Head of caudate nucleus (tissue), 42 donors: ENCODE measurements around the gene SV2C.
A peak's percentile ranks its signal among the peaks of the same experiment; 100 is the strongest.
"Not testable (repeated sequence)": the region's sequence is repeated elsewhere in the genome, so short reads cannot be mapped to it uniquely, and the experiment has no call there.

Source experiments
- DNase-seq, 42 donors: peaks; one replicate each; pipeline versions ENCODE4 v3.0.0 to v3.0.0-alpha.2; 2020 to 2021; ENCODE audit warnings: mixed read lengths in 7 of 42
- intact Hi-C: fragments of 100-400 bp; cut with DNase I; formaldehyde crosslinking; loops from one replicate; pipeline ENCODE4 v1.15.0; 2022

SV2C gene

GRCh38 chr5:76229900-76230299, 146.7 kb downstream of the SV2C start:
- intact Hi-C loops: no loop called here
- no peak for DNase-seq

GRCh38 chr5:76230711-76231285, 147.6 kb downstream of the SV2C start:
- intact Hi-C loops: no loop called here
- no peak for DNase-seq

- DNase-seq: no peak
- intact Hi-C loops: no loop called here
Measured at GRCh38 chr5:76234665-76235064, 151.5 kb downstream of the SV2C start.

- no peak for DNase-seq
- intact Hi-C loops: no loop called here
Measured at GRCh38 chr5:76236684-76237083, 153.5 kb downstream of the SV2C start.

DNA sequence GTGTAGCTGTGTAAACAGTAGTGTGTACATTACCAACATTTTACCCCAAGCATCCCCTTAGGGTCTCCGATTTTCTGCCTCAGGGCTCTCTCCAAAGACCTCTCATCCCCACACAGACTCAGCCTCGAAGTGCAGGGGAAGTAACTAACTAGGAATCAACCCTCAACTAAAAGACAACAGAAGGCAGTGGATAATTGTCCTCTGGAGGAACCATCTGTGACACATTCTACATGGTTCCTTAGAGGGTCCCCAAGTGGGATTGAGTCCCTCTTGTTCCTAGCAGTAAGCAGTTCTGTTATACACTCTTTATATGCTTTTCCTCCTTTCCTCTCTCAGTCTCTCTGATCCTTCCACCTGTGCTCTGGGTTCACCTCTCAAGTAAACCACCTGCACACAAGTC, 157.2 kb downstream of the SV2C start:
- intact Hi-C loops: no loop called here
- no peak for DNase-seq

GRCh38 chr5:76242155-76242554, 159.0 kb downstream of the SV2C start:
- DNase-seq, intact Hi-C loops: not testable (repeated sequence)

- no peak for DNase-seq
- intact Hi-C loops: no loop called here
Measured at GRCh38 chr5:76245590-76245989, 162.4 kb downstream of the SV2C start.

- peak in 24 of 42 donors; percentile 11 to 67 (median 34) for DNase-seq
- intact Hi-C loops: no loop called here
Measured at GRCh38 chr5:76249621-76250020, 166.4 kb downstream of the SV2C start.

GRCh38 chr5:76250463-76250862, 167.3 kb downstream of the SV2C start:
- no peak for DNase-seq
- intact Hi-C loops: no loop called here

DNA sequence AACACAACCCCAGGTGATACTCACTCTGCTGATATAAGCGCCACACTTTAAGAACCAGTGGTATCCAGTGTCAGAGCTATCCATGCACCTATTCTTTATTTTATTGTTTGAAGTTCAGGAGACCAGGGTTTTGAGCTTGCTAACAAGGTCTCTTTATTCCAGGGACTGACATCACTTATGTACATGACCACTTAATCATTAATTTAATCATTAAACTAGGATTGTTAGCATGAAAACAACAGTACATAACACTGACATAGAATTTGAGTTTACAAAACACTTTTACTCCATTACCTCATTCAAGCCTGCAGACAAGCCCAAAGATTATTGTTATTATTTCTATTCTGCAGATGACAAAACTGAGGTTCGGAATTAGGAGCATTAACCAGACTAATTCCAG, 168.5 kb downstream of the SV2C start:
- intact Hi-C loops: no loop called here
- no peak for DNase-seq

GRCh38 chr5:76252437-76252836, 169.3 kb downstream of the SV2C start:
- intact Hi-C loops: no loop called here
- DNase-seq: no peak

GRCh38 chr5:76256116-76256889, 173.1 kb downstream of the SV2C start:
- DNase-seq: peak; percentile 11 to 91 (median 69)

DNA sequence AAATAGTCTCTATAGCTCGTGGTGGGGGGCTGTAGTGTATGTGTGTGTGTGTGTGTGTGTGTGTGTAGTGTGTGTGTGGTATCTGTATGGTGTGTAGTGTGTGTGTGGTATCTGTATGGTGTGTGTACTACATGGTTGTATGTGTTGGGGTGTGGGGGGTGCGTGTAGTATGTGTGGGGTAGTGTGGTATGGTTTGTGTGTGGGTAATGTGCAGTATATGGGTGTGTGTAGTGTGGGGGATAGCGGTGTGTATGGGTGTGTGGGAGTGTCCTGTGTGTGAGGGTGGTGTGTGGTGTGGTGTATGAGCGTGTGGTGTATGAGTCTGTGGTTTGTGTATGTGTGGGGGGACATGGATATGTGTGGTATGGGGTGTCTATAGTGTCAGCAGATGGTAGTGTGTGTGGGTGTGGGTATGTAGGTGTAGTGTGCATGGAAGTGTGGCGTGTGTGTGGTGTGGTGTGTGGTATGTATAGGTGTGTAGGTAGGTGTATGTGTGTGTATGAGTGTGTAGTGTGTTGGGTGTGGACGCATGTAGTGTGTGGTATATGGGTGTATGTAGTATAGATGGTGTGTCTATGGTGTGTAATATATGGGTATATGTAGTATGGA, 174.1 kb downstream of the SV2C start:
- DNase-seq: no peak
- intact Hi-C loops: no loop called here

More at GRCh38 chr5:76256116-76256889, 173.1 kb downstream of the SV2C start:
- intact Hi-C loops: no loop called here

DNA sequence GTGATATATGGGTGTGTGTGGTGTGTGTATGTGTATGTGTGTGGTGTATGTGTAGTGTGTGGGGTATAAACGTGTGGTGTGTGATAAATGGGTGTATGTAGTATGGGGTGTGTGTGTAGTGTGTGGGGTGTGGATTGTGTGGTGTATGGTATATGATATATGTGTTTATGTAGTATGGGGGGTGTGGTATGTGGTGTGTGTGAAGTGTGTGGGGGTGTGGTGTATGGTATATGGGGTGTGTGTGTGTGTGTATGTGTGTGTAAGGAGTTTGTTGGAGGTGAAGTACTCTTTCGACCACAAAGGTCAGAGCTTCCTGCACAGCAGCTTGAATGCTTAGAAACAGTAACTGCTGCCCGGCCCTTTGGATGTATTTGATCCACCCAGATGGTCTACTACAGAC, 174.7 kb downstream of the SV2C start:
- intact Hi-C loops: no loop called here
- no peak for DNase-seq

DNA sequence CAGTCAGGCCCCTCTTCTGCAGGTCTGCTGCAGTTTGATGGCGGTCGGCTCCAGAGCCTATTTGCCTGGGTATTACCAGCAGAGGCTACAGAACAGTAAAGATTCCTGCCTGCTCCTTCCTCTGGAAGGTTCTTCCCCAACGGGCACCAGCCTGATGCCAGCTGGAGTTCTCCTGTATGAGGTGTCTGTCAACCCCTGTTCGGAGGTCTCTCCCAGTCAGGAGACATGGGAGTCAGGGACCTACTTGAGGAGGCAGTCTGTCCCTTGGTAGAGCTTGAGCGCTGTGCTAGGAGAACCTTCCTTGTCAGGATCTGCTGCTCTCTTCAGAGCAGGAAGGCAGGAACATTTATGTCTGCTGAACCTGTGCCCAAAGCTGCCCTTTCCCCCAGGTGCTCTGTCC, 181.5 kb downstream of the SV2C start:
- DNase-seq: no peak
- intact Hi-C loops: no loop called here

- no peak for DNase-seq
- intact Hi-C loops: no loop called here
Measured at GRCh38 chr5:76269259-76269931, 186.2 kb downstream of the SV2C start.

DNA sequence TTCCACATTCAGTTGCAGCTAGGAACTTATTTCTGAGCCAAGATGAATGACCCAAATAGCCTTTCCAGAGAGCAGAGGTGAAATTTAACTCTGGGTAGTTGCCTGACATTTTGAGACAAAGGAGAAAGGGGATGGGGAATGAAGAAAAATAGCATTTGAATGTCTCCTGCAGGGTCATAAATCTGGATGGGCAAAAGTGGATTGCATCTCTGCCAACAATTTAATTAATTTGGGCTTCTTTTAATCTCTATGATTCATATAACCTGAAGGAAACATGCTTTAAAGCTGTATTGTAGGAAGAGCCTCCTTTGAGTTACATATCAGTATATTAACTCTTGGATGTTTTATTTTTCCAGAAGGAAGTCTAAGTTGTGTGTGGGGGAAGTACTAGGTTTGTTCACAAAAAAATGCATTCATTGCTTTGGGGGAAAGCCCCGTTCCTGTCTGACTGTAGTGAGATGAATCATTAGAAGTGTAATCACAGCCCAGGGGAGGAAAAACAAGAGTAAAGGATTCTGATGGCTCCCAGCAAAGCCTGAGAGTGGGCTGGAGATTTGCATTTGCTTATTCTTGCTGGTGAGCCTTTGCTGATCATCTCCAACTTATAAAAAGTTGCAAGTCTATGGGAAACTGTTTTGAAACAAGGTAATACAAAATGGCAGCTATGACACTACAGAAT, 186.9 kb downstream of the SV2C start:
- intact Hi-C loops: no loop called here

GRCh38 chr5:76271836-76272235, 188.7 kb downstream of the SV2C start:
- DNase-seq: no peak
- intact Hi-C loops: no loop called here

More for the DNA sequence above, 186.9 kb downstream of the SV2C start:
- DNase-seq: no peak

DNA sequence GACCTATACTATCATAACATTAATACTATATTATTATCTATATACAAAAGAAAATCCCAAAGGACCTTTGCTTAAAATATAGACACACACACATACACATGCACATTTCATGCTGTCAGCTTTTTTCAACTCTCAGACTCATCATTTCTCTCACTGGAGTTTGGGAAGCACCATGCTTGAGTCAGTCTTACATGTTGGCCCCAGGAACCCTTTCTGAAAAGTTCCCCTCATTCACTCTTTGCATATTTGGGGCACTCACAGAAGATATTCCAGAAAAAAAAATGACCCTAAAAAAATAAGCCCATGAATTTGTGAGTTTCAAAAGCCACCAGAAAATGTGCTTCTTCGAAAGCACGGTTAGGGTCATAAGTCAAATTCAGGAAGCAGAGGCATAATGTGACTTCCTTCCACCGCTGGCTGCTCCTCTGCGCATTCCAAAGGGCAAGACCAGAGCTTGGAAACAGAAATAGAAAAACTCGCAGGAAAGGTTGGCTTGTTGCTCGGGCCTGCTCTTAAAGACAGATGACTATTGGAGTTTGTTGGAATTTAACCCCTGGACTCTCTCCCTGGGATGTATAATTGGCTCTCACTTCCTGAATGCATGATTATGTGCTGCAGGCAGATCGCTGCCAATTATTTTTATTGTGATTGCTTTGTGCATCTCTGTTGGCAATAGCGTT, 190.2 kb downstream of the SV2C start:
- intact Hi-C loops: no loop called here
- no peak for DNase-seq
